ENCODE results near the gene IKZF1. TPM values are rescaled to one million over a fixed set of nuclear protein-coding genes. Genes with fewer than 3 reads are reported as not detected.

The IKZF1 gene
- total and polyA plus RNA-seq, 2 of the 4 experiments (the other 2 are of a cell fraction): not detected

GRCh38 chr7:50265968-50266634 is 38.4 kb upstream of the IKZF1 start:
- ATAC-seq (ENCODE audit: low read depth) (no peak), DNase-seq (no peak)
- CTCF ChIA-PET: no interaction called here
- H2BK120ac ChIP-seq (ENCODE audit: low read depth, low read length): no peak overlapping the region
- no peaks in the 10 kb centered on the region for H3K4me1 ChIP-seq (ENCODE audit: control insufficient read depth, insufficient read depth, low read length)
- no peak overlapping the region for H2AFZ ChIP-seq (replicated peaks; ENCODE audit: low read length, poor library complexity)
- no peak overlapping the region for H3K18ac ChIP-seq (ENCODE audit: low read depth, low read length)
- H4K20me1 ChIP-seq (ENCODE audit: insufficient read depth, low read length): no peaks in the 10 kb centered on the region
- no peak overlapping the region for H2BK15ac ChIP-seq (ENCODE audit: low read depth, low read length)
- no peak overlapping the region for H4K8ac ChIP-seq (ENCODE audit: low read depth in 2 of 2, low read length in 2 of 2)
- WGBS, 2 experiments (ENCODE audit: extremely low coverage in 2 of 2, insufficient read length in 1 of 2): no CpG with 5 or more reads among the region's 6 CpGs
- POLR2A ChIA-PET (ENCODE audit: unreplicated experiment): no interaction called here
- H3K79me1 ChIP-seq (ENCODE audit: low read depth in 1 of 2, low read length in 2 of 2): no peaks in the 10 kb centered on the region
- no peak overlapping the region for H4K5ac ChIP-seq (ENCODE audit: low read depth, low read length)
- H3K23ac ChIP-seq (ENCODE audit: low read depth, low read length): no peak overlapping the region
- no peak overlapping the region for H3K56ac ChIP-seq (ENCODE audit: extremely low read depth, insufficient read depth, low read length)
- dilution Hi-C loops (cut with HindIII; ENCODE audit: low sequenced_read_pairs, unreplicated experiment): no loop called here
- no peak overlapping the region for H4K91ac ChIP-seq (ENCODE audit: insufficient read depth, low read depth, low read length)
- H2AK9ac ChIP-seq (replicated peaks; ENCODE audit: low read depth, low read length, poor library complexity): no peak overlapping the region
- H3K4me3 ChIP-seq (ENCODE audit: insufficient read depth, low read depth, low read length): no peak overlapping the region
- no peaks in the 10 kb centered on the region for H3K9me1 ChIP-seq (ENCODE audit: insufficient read depth, low read length)
- no peak overlapping the region for H3K4me2 ChIP-seq (ENCODE audit: low read depth, low read length)
- no peaks in the 10 kb centered on the region for H3K27me3 ChIP-seq (ENCODE audit: control insufficient read depth, insufficient read depth, low read length)
- H2BK20ac ChIP-seq (ENCODE audit: low read depth, low read length): no peak overlapping the region
- H3K27ac ChIP-seq (ENCODE audit: insufficient read depth, low read length): no peak overlapping the region
- in situ Hi-C loops (cut with MboI; ENCODE audit: low sequenced_read_pairs): no loop called here
- H3K9me3 ChIP-seq (ENCODE audit: control insufficient read depth, insufficient read depth, low read length): no peaks in the 10 kb centered on the region
- H3K14ac ChIP-seq (replicated peaks; ENCODE audit: low read depth, low read length): no peak overlapping the region
- H3K9ac ChIP-seq (ENCODE audit: low read depth, low read length): no peak overlapping the region
- TF ChIP-seq MAFK (IDR thresholded peaks at IDR 0.05; ENCODE audit: low read depth, low read length) (no peak), RCOR1 (IDR thresholded peaks at IDR 0.05; ENCODE audit: insufficient replicate concordance, low read length) (no peak), POLR2A (IDR thresholded peaks at IDR 0.05; ENCODE audit: low read depth, low read length) (no peak), MAZ (IDR thresholded peaks at IDR 0.05; ENCODE audit: borderline replicate concordance, low read depth, low read length) (no peak), CTCF (conservative IDR thresholded peaks at IDR 0.05; ENCODE audit: low read depth, low read length) (no peak), FOS (IDR thresholded peaks at IDR 0.05; ENCODE audit: low read depth, low read length) (no peak), RFX5 (IDR thresholded peaks at IDR 0.05; ENCODE audit: low read depth, low read length) (no peak), MXI1 (IDR thresholded peaks at IDR 0.05; ENCODE audit: borderline replicate concordance, low read depth, low read length) (no peak), BHLHE40 (IDR thresholded peaks at IDR 0.05; ENCODE audit: low read depth, low read length) (no peak), SMC3 (IDR thresholded peaks at IDR 0.05; ENCODE audit: low read depth, low read length) (no peak)
- TF ChIP-seq, protein P1, sequence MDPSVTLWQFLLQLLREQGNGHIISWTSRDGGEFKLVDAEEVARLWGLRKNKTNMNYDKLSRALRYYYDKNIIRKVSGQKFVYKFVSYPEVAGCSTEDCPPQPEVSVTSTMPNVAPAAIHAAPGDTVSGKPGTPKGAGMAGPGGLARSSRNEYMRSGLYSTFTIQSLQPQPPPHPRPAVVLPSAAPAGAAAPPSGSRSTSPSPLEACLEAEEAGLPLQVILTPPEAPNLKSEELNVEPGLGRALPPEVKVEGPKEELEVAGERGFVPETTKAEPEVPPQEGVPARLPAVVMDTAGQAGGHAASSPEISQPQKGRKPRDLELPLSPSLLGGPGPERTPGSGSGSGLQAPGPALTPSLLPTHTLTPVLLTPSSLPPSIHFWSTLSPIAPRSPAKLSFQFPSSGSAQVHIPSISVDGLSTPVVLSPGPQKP (IDR thresholded peaks at IDR 0.05; ENCODE audit: borderline replicate concordance, low read depth, low read length): no peak
- no TSS peak for BruUV-seq (replicated peaks)
- intact Hi-C loops (cut with micrococcal nuclease): no loop called here
- H3K4ac ChIP-seq (ENCODE audit: low read depth, low read length): no peak overlapping the region
- no peaks in the 10 kb centered on the region for H3K36me3 ChIP-seq (ENCODE audit: control insufficient read depth, insufficient read depth, low read length)
- H2AK5ac ChIP-seq (ENCODE audit: low read depth, low read length): no peak overlapping the region
- no peak overlapping the region for H2BK5ac ChIP-seq (ENCODE audit: low read depth, low read length, poor library complexity, severe bottlenecking)
